T-helper 22 cell (primary cell): Measurements from ENCODE around the gene OLFML2B.
"Not testable (repeated sequence)": the region's sequence is repeated elsewhere in the genome, so short reads cannot be mapped to it uniquely, and the experiment has no call there.

Experiments used
- DNase-seq: peaks from one replicate; pipeline ENCODE4 v3.0.0-alpha.2; 2020; ENCODE audit warnings: low read depth

The OLFML2B gene

GRCh38 chr1:162023547-162024501 lies at the start of gene OLFML2B:
OLFML2B (minus strand) TSS chr1:162023869; CDS start chr1:162023430, 439 bp downstream.
- DNase-seq = no peak

- no peak for DNase-seq
These were observed 49.1 kb upstream of the OLFML2B start for GRCh38 chr1:162072740-162073139.

- DNase-seq = no peak
These were observed 47.2 kb upstream of the OLFML2B start for GRCh38 chr1:162070825-162071224.

- DNase-seq = no peak
These were observed 46.6 kb upstream of the OLFML2B start for GRCh38 chr1:162070094-162070748.

GRCh38 chr1:162069334-162070093 lies 45.8 kb upstream of the OLFML2B start, which contains the start of gene NOS1AP:
NOS1AP (plus strand) TSS chr1:162069691; CDS start chr1:162070178, 487 bp downstream.
- DNase-seq = peak; percentile 52

GRCh38 chr1:162068301-162068700 lies 44.6 kb upstream of the OLFML2B start:
- DNase-seq = no peak

GRCh38 chr1:162067466-162067865 lies 43.8 kb upstream of the OLFML2B start:
- no peak for DNase-seq

- not testable (repeated sequence) for DNase-seq
These were observed 43.2 kb upstream of the OLFML2B start for GRCh38 chr1:162066836-162067235.

- DNase-seq = no peak
These were observed 41.3 kb upstream of the OLFML2B start for GRCh38 chr1:162065016-162065415.

GRCh38 chr1:162062542-162063015 lies 38.9 kb upstream of the OLFML2B start:
- no peak for DNase-seq

- DNase-seq = no peak
These were observed 36.6 kb upstream of the OLFML2B start for GRCh38 chr1:162060314-162060713.

GRCh38 chr1:162059721-162060120 lies 36.1 kb upstream of the OLFML2B start:
- DNase-seq = no peak

- no peak for DNase-seq
These were observed 32.9 kb upstream of the OLFML2B start for GRCh38 chr1:162056579-162056978.

GRCh38 chr1:162056043-162056442 lies 32.4 kb upstream of the OLFML2B start:
- DNase-seq = no peak

GRCh38 chr1:162055062-162055461 lies 31.4 kb upstream of the OLFML2B start:
- no peak for DNase-seq

GRCh38 chr1:162053949-162054348 lies 30.3 kb upstream of the OLFML2B start:
- not testable (repeated sequence) for DNase-seq

- DNase-seq = no peak
These were observed 23.3 kb upstream of the OLFML2B start for GRCh38 chr1:162046921-162047320.

GRCh38 chr1:162042361-162042760 lies 18.7 kb upstream of the OLFML2B start:
- DNase-seq = no peak

- DNase-seq = no peak
These were observed 17.0 kb upstream of the OLFML2B start for GRCh38 chr1:162040657-162041056.

GRCh38 chr1:162040001-162040400 lies 16.3 kb upstream of the OLFML2B start:
- no peak for DNase-seq

- DNase-seq = no peak
These were observed 15.0 kb upstream of the OLFML2B start for GRCh38 chr1:162038624-162039023.

- DNase-seq = no peak
These were observed 12.5 kb upstream of the OLFML2B start for GRCh38 chr1:162036163-162036562.
